Mesendoderm (in vitro differentiated cells): ENCODE data around the gene ITGAD.

Experiments used
- DNase-seq: peaks from one replicate; pipeline ENCODE4 v3.0.0; 2013
- H2AK5ac ChIP-seq: 2 replicates; pipeline ENCODE4 v1.6.1; 2013; ENCODE audit warnings: low read length, inconsistent platforms
- H2BK120ac ChIP-seq: 2 replicates; pipeline ENCODE4 v1.6.1; 2013; ENCODE audit warnings: low read depth, mild to moderate bottlenecking, low read length, moderate library complexity, mixed read lengths
- H2BK15ac ChIP-seq: replicated peaks from 2 replicates; pipeline ENCODE4 v1.6.1; 2013; ENCODE audit warnings: low read depth, mild to moderate bottlenecking, moderate library complexity
- H2BK5ac ChIP-seq: 2 replicates; pipeline ENCODE4 v1.6.1; 2013; ENCODE audit warnings: low read length, inconsistent platforms
- H3K18ac ChIP-seq: 2 replicates; pipeline ENCODE4 v1.6.1; 2013; ENCODE audit warnings: mild to moderate bottlenecking, low read length, mixed read lengths
- H3K23ac ChIP-seq: one replicate; pipeline ENCODE4 v1.6.1; 2013; ENCODE audit warnings: low read length
- H3K27ac ChIP-seq: 2 replicates; pipeline ENCODE4 v1.5.1; 2013; ENCODE audit warnings: low read depth, mild to moderate bottlenecking, inconsistent platforms, low read length, moderate library complexity
- H3K27me3 ChIP-seq: 2 replicates; pipeline ENCODE4 v1.6.1; 2013; ENCODE audit warnings: low read length, control low read depth, mild to moderate bottlenecking, inconsistent platforms; ENCODE audit not compliant: insufficient read depth, poor library complexity
- H3K36me3 ChIP-seq: 2 replicates; pipeline ENCODE4 v1.6.1; 2013; ENCODE audit warnings: low read length, inconsistent platforms; ENCODE audit not compliant: control insufficient read depth, insufficient read depth
- H3K4ac ChIP-seq: one replicate; pipeline ENCODE4 v1.6.1; 2013; ENCODE audit warnings: low read depth, mild to moderate bottlenecking, low read length, moderate library complexity
- H3K4me1 ChIP-seq: 2 replicates; pipeline ENCODE4 v1.6.1; 2013; ENCODE audit warnings: low read depth, low read length, inconsistent platforms; ENCODE audit not compliant: control insufficient read depth
- H3K4me2 ChIP-seq: 2 replicates; pipeline ENCODE4 v1.6.1; 2013; ENCODE audit warnings: low read length
- H3K4me3 ChIP-seq: 2 replicates; pipeline ENCODE4 v1.5.1; 2013; ENCODE audit warnings: mild to moderate bottlenecking, low read length
- H3K56ac ChIP-seq: one replicate; pipeline ENCODE4 v1.6.1; 2013; ENCODE audit warnings: low read length
- H3K79me1 ChIP-seq: 2 replicates; pipeline ENCODE4 v1.6.1; 2013; ENCODE audit warnings: low read length, inconsistent platforms
- H3K79me2 ChIP-seq: 2 replicates; pipeline ENCODE4 v1.6.1; 2013; ENCODE audit warnings: mild to moderate bottlenecking, low read length; ENCODE audit not compliant: control insufficient read depth, insufficient read depth
- H3K9ac ChIP-seq: 2 replicates; pipeline ENCODE4 v1.6.1; 2013; ENCODE audit warnings: low read length, inconsistent platforms
- H4K5ac ChIP-seq: one replicate; pipeline ENCODE4 v1.6.1; 2013; ENCODE audit warnings: low read length
- H4K8ac ChIP-seq: one replicate; pipeline ENCODE4 v1.6.1; 2013; ENCODE audit warnings: low read depth, mild to moderate bottlenecking, control low read depth, low read length, moderate library complexity
- WGBS: extraction: QIAGEN DNeasy Blood & Tissue Kit; methylation state at CpG from one replicate; pipeline ENCODE4 v1.1.7; 2013; ENCODE audit warnings: low lambda C conversion rate, missing lambda C conversion rate; ENCODE audit not compliant: insufficient coverage; ENCODE audit errors: extremely low coverage; 5-methylcytosine and 5-hydroxymethylcytosine counted together

The ITGAD gene

DNA sequence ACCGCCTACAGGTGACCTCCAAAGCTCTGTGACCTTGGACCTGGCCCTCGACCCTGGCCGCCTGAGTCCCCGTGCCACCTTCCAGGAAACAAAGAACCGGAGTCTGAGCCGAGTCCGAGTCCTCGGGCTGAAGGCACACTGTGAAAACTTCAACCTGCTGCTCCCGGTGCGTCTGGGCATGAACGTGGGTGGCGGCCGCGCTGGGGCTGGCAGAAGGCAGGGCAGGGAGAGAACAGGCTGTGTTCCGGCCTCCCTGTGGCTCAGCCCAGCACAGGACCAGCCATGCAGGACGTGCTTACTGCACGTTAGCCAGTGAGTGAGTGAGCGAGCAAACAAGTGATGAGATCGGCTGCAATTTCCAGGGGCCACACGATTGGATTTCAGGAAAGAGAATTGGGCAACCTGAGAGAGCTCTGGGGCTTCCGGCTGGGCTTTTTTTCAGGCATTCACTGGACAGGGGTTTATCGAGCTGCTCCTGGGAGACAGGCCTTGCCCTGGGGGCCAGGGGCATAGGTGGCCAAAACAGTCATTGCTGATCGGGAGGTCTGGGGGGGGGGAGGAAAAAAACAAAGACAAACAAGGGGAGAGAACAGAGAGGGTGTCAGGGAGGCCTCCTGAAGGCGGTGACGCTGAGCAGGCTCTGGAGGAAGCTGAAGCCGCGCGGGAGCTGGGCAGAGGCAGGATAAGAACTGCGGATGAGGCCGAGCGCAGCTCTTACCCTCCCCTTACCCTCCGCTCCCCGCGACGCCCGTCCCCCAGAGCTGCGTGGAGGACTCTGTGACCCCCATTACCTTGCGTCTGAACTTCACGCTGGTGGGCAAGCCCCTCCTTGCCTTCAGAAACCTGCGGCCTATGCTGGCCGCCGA is 21.3 kb upstream of the ITGAD start:
- H3K36me3 ChIP-seq, result no peaks in the 10 kb centered on the region
- H2AK5ac ChIP-seq, result no peak overlapping the region
- H3K4me2 ChIP-seq, result no peak overlapping the region
- H3K79me2 ChIP-seq, result no peaks in the 10 kb centered on the region
- H2BK120ac ChIP-seq, result no peak overlapping the region
- H3K27me3 ChIP-seq, result no peaks in the 10 kb centered on the region
- H2BK5ac ChIP-seq, result no peak overlapping the region
- H3K4me3 ChIP-seq, result no peak overlapping the region
- no peak overlapping the region for H3K23ac ChIP-seq
- no CpG with 5 or more reads among the region's 42 CpGs for WGBS
- H2BK15ac ChIP-seq, result no peak overlapping the region
- no peak for DNase-seq
- H3K4me1 ChIP-seq, result no peaks in the 10 kb centered on the region
- no peaks in the 10 kb centered on the region for H3K79me1 ChIP-seq
- H3K4ac ChIP-seq, result no peak overlapping the region
- no peak overlapping the region for H4K8ac ChIP-seq
- H4K5ac ChIP-seq, result no peak overlapping the region
- no peak overlapping the region for H3K9ac ChIP-seq
- H3K27ac ChIP-seq, result no peak overlapping the region
- H3K56ac ChIP-seq, result no peak overlapping the region
- no peak overlapping the region for H3K18ac ChIP-seq

DNA sequence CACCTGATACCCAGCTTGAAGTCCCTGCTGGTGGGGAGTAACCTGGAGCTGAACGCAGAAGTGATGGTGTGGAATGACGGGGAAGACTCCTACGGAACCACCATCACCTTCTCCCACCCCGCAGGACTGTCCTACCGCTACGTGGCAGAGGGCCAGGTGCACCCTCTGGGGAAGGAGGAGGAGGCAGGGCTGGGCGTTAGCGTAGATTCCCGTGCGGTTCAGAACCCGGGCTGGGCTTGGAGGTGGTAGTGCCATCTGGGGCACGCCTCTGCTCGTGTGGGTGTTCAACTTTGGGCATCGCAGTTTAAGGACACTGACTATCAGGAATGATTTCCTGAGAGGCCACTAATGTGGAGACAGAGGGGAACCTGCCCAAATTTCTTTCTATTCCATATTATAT is 19.9 kb upstream of the ITGAD start:
- no peak overlapping the region for H3K4me3 ChIP-seq
- no peaks in the 10 kb centered on the region for H3K79me2 ChIP-seq
- no CpG with 5 or more reads among the region's 14 CpGs for WGBS
- H3K56ac ChIP-seq, result no peak overlapping the region
- H3K4me2 ChIP-seq, result no peak overlapping the region
- H3K9ac ChIP-seq, result no peak overlapping the region
- H2BK5ac ChIP-seq, result no peak overlapping the region
- no peak overlapping the region for H3K4ac ChIP-seq
- H4K5ac ChIP-seq, result no peak overlapping the region
- H3K23ac ChIP-seq, result no peak overlapping the region
- no peak overlapping the region for H4K8ac ChIP-seq
- H2BK15ac ChIP-seq, result no peak overlapping the region
- H3K79me1 ChIP-seq, result no peaks in the 10 kb centered on the region
- H3K27ac ChIP-seq, result no peak overlapping the region
- H3K36me3 ChIP-seq, result no peaks in the 10 kb centered on the region
- DNase-seq, result no peak
- H3K4me1 ChIP-seq, result no peaks in the 10 kb centered on the region
- no peak overlapping the region for H2AK5ac ChIP-seq
- no peak overlapping the region for H2BK120ac ChIP-seq
- H3K18ac ChIP-seq, result no peak overlapping the region
- no peaks in the 10 kb centered on the region for H3K27me3 ChIP-seq

DNA sequence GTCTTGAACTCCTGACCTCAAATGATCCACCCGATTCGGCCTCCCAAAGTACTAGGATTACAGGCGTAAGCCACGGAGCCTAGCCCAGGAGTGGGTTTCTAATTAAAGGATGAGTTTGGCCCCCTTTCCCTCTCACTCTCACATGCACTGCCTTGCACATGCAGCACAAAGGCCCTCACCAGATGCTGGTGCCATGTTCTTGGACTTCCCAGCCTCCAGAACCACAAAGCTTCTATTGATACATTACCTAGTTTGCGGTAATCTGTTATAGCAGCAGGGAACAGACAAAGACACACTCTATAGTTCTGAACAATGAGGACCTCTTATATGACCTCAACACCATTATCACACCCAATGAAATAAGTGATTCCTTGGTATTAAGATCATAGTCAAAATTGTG is 17.9 kb upstream of the ITGAD start:
- Histone ChIP-seq H3K4me2 (no peak overlapping the region), H3K27me3 (no peaks in the 10 kb centered on the region), H2BK5ac (no peak overlapping the region), H4K8ac (no peak overlapping the region), H4K5ac (no peak overlapping the region), H2AK5ac (no peak overlapping the region), H3K4ac (no peak overlapping the region), H3K23ac (no peak overlapping the region), H3K9ac (no peak overlapping the region), H3K4me1 (no peaks in the 10 kb centered on the region), H3K27ac (no peak overlapping the region), H3K79me2 (no peaks in the 10 kb centered on the region), H2BK120ac (no peak overlapping the region), H3K36me3 (no peaks in the 10 kb centered on the region), H3K4me3 (no peak overlapping the region), H3K18ac (no peak overlapping the region), H3K79me1 (no peaks in the 10 kb centered on the region), H3K56ac (no peak overlapping the region), H2BK15ac (no peak overlapping the region)
- no CpG with 5 or more reads among the region's 5 CpGs for WGBS
- DNase-seq, result no peak

DNA sequence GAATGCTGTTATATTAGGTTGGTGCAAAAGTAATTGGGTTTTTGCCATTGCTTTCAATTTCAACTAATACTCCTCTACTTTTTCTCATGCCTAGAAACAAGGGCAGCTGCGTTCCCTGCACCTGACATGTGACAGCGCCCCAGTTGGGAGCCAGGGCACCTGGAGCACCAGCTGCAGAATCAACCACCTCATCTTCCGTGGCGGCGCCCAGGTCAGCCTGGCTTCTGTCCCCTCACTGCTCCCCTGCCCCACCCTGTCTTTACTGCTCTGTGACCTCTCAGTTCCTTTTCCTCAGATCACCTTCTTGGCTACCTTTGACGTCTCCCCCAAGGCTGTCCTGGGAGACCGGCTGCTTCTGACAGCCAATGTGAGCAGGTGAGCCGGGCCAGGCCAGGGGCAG is 16.4 kb upstream of the ITGAD start:
- Histone ChIP-seq H3K4me1 (no peaks in the 10 kb centered on the region), H3K27me3 (no peaks in the 10 kb centered on the region), H4K8ac (no peak overlapping the region), H3K79me2 (no peaks in the 10 kb centered on the region), H2BK15ac (no peak overlapping the region), H3K4me3 (no peak overlapping the region), H2BK5ac (no peak overlapping the region), H2BK120ac (no peak overlapping the region), H4K5ac (no peak overlapping the region), H3K27ac (no peak overlapping the region), H3K23ac (no peak overlapping the region), H3K4me2 (no peak overlapping the region), H3K79me1 (no peaks in the 10 kb centered on the region), H3K36me3 (no peaks in the 10 kb centered on the region), H3K56ac (no peak overlapping the region), H3K9ac (no peak overlapping the region), H3K18ac (no peak overlapping the region), H2AK5ac (no peak overlapping the region), H3K4ac (no peak overlapping the region)
- no peak for DNase-seq
- WGBS, result no CpG with 5 or more reads among the region's 8 CpGs

DNA sequence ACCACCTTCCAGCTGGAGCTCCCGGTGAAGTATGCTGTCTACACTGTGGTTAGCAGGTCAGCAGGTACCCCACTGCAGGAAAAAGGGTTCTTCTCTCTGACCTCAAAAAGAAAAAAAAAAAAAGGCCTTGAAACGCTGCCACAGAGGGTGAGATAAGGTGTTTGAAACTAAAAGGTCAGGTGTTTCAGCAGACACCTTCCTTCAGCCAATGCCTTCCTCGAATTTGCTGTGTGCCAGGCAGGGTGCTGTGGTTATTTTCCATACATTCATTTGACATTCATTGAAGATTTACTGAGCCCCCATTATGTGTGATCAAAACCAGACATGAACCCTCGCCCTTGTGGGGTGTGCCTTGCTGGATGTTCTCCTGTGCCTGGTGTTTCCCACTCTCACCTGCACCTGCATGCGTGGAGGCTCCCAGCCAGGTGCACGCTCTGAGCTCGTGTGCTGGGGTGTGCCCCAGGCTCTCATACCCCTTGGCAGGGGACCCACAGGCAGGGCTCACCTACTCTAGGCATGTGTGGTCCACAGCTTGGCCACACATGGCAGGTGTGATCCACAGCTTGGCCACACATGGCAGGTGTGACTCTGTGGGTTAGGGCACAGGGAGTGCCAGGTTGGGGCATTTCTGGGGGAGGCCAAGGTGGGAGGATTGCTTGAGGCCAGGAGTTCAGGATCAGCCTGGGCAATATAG is 15.8 kb upstream of the ITGAD start:
- H3K27me3 ChIP-seq, result no peaks in the 10 kb centered on the region
- H3K79me1 ChIP-seq, result no peaks in the 10 kb centered on the region
- H3K9ac ChIP-seq, result no peak overlapping the region
- no peak overlapping the region for H4K8ac ChIP-seq
- H3K27ac ChIP-seq, result no peak overlapping the region
- no peak for DNase-seq
- H2BK15ac ChIP-seq, result no peak overlapping the region
- H3K4me2 ChIP-seq, result no peak overlapping the region
- no peak overlapping the region for H3K56ac ChIP-seq
- H3K23ac ChIP-seq, result no peak overlapping the region
- no peak overlapping the region for H3K18ac ChIP-seq
- H3K4ac ChIP-seq, result no peak overlapping the region
- no peak overlapping the region for H2BK120ac ChIP-seq
- no peak overlapping the region for H2BK5ac ChIP-seq
- no CpG with 5 or more reads among the region's 7 CpGs for WGBS
- H3K4me1 ChIP-seq, result no peaks in the 10 kb centered on the region
- H2AK5ac ChIP-seq, result no peak overlapping the region
- H4K5ac ChIP-seq, result no peak overlapping the region
- no peaks in the 10 kb centered on the region for H3K79me2 ChIP-seq
- H3K36me3 ChIP-seq, result no peaks in the 10 kb centered on the region
- H3K4me3 ChIP-seq, result no peak overlapping the region
